ENCODE measurements around the gene MAPKBP1. TPM values are rescaled to one million over a fixed set of nuclear protein-coding genes. Genes with fewer than 3 reads are reported as not detected.
A peak's percentile ranks its signal among the peaks of the same experiment; 100 is the strongest.

Gene MAPKBP1
- total and polyA plus RNA-seq, 9 donors = 7.4 to 14.4 (median 10.3) TPM

DNA sequence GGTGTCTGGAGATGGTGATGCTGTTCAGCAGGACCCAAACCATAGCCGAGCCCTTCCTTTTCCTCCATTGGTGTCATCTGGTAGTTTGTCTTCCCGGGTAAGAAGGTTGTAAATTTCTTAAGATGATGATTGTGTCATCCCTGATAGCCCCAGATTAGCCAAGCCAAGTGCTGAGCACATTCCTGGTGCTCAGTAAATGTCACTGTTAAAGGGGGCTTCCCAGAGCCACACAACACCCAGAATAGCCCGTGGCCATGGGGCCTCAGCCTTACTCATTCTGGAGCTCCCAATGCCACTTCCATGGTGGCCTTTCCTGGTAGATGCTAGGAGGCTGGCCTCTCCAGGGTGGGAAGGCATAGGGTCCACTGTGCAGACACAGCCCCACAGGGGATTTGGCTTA is 59.8 kb downstream of the MAPKBP1 start:
- no peak for DNase-seq
- H3K36me3 ChIP-seq (ENCODE audit: control insufficient read depth, insufficient read depth, low read length) = peaks cover 61% of the 10 kb centered on the region
- no peak overlapping the region for H3K27ac ChIP-seq (ENCODE audit: low read length)
- no peak overlapping the region for H3K4me3 ChIP-seq (ENCODE audit: low read length)
- WGBS (ENCODE audit: insufficient coverage) = no CpG with 5 or more reads among the region's 3 CpGs
- no peaks in the 10 kb centered on the region for H3K9me3 ChIP-seq (replicated peaks; ENCODE audit: control insufficient read depth, low read depth, low read length)
- H3K27me3 ChIP-seq (ENCODE audit: control insufficient read depth, insufficient read depth, low read length) = no peaks in the 10 kb centered on the region
- peaks cover 44% of the 10 kb centered on the region for H3K4me1 ChIP-seq (ENCODE audit: control insufficient read depth, insufficient read depth, low read length)

DNA sequence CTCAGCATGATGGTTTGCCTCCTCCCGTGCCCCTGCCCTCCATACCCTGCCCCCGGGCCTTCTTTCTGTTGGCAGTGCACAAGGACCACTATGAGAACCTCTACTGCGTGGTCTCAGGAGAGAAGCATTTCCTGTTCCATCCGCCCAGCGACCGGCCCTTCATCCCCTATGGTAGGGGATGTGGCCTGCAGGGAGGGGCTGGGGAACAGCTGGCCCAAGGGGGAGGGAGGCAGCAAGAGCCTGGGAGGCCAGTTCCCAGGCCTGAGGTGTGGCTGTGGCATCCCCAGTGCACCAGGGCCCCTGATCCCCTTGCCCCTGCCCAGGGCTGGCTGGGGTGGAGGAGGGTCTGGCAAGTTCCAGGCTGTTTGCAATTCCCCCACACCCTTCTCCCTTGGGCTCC is 61.8 kb downstream of the MAPKBP1 start:
- H3K9me3 ChIP-seq (replicated peaks; ENCODE audit: control insufficient read depth, low read depth, low read length) = no peaks in the 10 kb centered on the region
- H3K27ac ChIP-seq (ENCODE audit: low read length) = no peak overlapping the region
- no peak overlapping the region for H3K4me3 ChIP-seq (ENCODE audit: low read length)
- 71% methylated on average over 1 of the region's 6 CpGs for WGBS (ENCODE audit: insufficient coverage)
- no peaks in the 10 kb centered on the region for H3K27me3 ChIP-seq (ENCODE audit: control insufficient read depth, insufficient read depth, low read length)
- H3K36me3 ChIP-seq (ENCODE audit: control insufficient read depth, insufficient read depth, low read length) = peaks cover 59% of the 10 kb centered on the region
- no peak for DNase-seq
- peaks cover 41% of the 10 kb centered on the region for H3K4me1 ChIP-seq (ENCODE audit: control insufficient read depth, insufficient read depth, low read length)

DNA sequence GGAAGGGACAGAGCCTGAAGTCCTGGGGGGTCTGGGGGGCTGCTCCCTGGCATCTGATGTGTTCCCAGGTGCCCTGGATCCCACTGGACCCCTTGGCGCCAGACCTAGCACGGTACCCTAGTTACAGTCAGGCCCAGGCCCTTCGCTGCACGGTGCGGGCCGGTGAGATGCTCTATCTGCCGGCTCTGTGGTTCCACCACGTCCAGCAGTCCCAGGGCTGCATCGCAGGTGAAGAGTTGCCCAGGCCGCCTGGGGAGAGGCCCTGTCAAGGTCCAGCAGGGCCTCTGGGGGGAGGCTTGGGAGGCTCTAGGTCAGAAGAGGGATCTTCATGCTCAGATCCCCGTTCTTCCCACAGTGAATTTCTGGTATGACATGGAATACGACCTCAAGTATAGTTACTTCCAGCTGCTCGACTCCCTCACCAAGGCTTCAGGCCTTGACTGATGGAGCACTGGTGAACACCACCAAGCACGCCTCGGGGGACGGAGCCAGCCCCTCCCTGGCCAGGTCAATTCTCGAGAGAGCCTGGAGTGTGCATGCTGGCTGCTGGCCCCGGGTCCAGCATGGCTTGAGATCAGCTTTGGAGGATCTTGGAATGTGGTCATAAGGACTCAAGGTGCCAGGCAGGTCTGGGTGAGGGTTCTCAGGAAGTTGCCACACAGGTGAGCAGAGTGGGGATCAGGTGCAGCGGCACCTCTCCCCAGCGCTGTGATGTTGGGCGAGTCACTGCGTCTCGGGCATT is 62.6 kb downstream of the MAPKBP1 start:
- H3K4me3 ChIP-seq (ENCODE audit: low read length) = no peak overlapping the region
- no peaks in the 10 kb centered on the region for H3K27me3 ChIP-seq (ENCODE audit: control insufficient read depth, insufficient read depth, low read length)
- WGBS (ENCODE audit: insufficient coverage) = 95% methylated on average over 22 of the region's 23 CpGs
- no peaks in the 10 kb centered on the region for H3K9me3 ChIP-seq (replicated peaks; ENCODE audit: control insufficient read depth, low read depth, low read length)
- peaks cover 59% of the 10 kb centered on the region for H3K36me3 ChIP-seq (ENCODE audit: control insufficient read depth, insufficient read depth, low read length)
- H3K27ac ChIP-seq (ENCODE audit: low read length) = no peak overlapping the region
- peaks cover 41% of the 10 kb centered on the region for H3K4me1 ChIP-seq (ENCODE audit: control insufficient read depth, insufficient read depth, low read length)
- no peak for DNase-seq

DNA sequence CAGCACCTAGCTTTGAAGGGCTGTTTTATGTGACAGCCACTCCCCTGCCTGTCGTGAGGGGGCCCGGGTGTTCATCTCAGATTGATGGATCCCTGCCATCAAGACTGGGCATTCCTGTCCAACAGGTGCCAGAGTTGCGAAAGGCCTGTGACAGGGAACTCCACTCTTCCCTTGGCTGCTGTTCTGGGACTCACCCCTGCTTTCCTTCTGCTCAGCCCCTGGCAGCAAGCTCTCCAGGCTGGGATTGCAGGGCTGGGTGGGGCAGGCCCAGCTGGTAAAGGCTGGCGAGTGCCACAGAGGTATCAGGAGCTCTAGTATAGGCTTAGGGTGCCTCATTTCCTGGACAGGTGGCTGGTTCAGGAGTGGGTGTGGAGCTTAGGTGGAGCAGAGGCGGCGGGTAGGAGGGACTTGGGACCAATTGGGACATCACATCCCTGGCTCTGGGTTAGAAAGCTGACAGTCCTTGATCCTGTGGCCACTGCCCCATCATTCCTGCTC is 64.2 kb downstream of the MAPKBP1 start, which contains the start of gene PLA2G4B:
Gene PLA2G4B (plus strand): TSS at position 448 of the 498 bp plus-strand sequence. CDS start 67 bp downstream, outside the sequence.
- DNase-seq = peak; percentile 74
- no peak within 1 kb of the TSS for H3K4me3 ChIP-seq (ENCODE audit: low read length)
- peaks cover 59% of the 10 kb centered on the region for H3K36me3 ChIP-seq (ENCODE audit: control insufficient read depth, insufficient read depth, low read length)
- H3K9me3 ChIP-seq (replicated peaks; ENCODE audit: control insufficient read depth, low read depth, low read length) = no peaks in the 10 kb centered on the region
- peak within 1 kb of the TSS; percentile 86 for H3K27ac ChIP-seq (ENCODE audit: low read length)
- no peaks in the 10 kb centered on the region for H3K27me3 ChIP-seq (ENCODE audit: control insufficient read depth, insufficient read depth, low read length)
- 62% methylated on average over 6 of the region's 6 CpGs for WGBS (ENCODE audit: insufficient coverage)
- H3K4me1 ChIP-seq (ENCODE audit: control insufficient read depth, insufficient read depth, low read length) = peaks cover 41% of the 10 kb centered on the region

DNA sequence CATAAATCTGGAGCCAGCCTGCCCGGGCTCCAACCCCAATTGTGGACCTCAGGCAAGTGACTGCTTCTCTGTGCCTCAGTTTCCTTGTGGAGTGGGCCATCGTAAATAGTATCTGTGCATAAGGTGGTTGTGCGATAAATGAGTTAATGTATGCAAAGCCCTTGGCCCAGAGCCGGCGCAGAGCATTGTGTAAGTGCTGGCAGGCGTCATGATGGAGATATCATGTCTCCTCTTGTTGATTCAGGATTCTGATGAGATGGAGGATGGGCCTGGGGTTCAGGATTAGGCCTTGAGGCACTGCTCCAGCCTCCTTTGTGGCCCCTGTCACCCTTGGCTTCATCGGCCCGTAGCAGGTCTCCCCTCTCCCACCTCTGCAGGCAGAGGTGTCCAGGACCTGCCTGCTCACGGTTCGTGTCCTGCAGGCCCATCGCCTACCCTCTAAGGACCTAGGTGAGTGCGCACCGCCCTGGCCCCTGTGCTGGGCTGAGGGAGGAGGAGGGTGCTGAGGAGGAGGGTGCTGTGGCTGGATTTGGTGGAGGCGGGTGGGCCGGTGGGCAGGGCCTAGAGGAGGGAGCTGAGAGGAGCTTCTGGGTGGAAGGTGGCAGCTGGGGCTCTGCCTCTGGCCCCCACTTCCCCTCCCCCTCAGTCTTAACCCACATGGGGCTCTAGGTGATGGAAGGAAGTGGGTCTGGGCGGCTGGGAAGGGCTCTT is 65.7 kb downstream of the MAPKBP1 start:
- no peak overlapping the region for H3K27ac ChIP-seq (ENCODE audit: low read length)
- H3K27me3 ChIP-seq (ENCODE audit: control insufficient read depth, insufficient read depth, low read length) = no peaks in the 10 kb centered on the region
- H3K4me1 ChIP-seq (ENCODE audit: control insufficient read depth, insufficient read depth, low read length) = peaks cover 41% of the 10 kb centered on the region
- H3K36me3 ChIP-seq (ENCODE audit: control insufficient read depth, insufficient read depth, low read length) = peaks cover 67% of the 10 kb centered on the region
- 74% methylated on average over 8 of the region's 16 CpGs for WGBS (ENCODE audit: insufficient coverage)
- no peak for DNase-seq
- H3K9me3 ChIP-seq (replicated peaks; ENCODE audit: control insufficient read depth, low read depth, low read length) = no peaks in the 10 kb centered on the region
- H3K4me3 ChIP-seq (ENCODE audit: low read length) = no peak overlapping the region

DNA sequence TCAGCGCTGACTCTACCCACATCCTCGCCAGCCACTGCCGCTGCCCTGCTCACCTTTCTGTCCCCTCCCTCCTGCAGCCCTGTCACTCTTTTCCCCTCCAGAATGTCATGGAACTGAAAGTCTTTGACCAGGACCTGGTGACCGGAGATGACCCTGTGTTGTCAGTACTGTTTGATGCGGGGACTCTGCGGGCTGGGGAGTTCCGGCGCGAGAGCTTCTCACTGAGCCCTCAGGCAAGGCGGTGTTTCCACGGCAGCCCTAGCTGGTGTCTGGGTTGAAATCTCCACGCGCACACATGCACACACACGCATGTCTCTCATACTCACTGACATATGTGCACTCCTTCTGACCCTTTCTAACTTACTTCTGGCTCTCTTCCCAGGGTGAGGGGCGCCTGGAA is 66.4 kb downstream of the MAPKBP1 start:
- H3K4me1 ChIP-seq (ENCODE audit: control insufficient read depth, insufficient read depth, low read length) = peaks cover 40% of the 10 kb centered on the region
- H3K27ac ChIP-seq (ENCODE audit: low read length) = no peak overlapping the region
- peaks cover 68% of the 10 kb centered on the region for H3K36me3 ChIP-seq (ENCODE audit: control insufficient read depth, insufficient read depth, low read length)
- H3K4me3 ChIP-seq (ENCODE audit: low read length) = no peak overlapping the region
- H3K9me3 ChIP-seq (replicated peaks; ENCODE audit: control insufficient read depth, low read depth, low read length) = no peaks in the 10 kb centered on the region
- WGBS (ENCODE audit: insufficient coverage) = 85% methylated on average over 11 of the region's 15 CpGs
- DNase-seq = no peak
- no peaks in the 10 kb centered on the region for H3K27me3 ChIP-seq (ENCODE audit: control insufficient read depth, insufficient read depth, low read length)

DNA sequence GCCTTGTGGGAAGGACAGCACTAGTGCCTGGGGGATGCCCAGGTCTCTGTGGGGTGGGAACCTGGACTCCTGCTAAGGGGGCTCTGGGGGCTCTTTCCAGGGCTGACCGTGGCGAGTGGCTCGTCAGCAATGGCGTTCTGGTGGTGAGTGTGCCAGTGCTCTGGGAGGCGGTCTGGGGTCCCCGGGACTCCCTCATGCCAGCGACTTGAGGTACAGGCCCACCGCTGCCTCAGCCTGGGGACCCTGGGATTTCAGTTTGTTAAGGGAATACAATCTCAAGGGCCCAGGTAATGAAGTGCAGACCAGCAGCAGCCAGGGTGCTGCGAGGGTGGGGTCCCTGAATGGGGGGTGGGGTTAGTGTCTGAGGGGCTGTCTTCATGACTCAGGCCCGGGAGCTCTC is 66.8 kb downstream of the MAPKBP1 start:
- no peaks in the 10 kb centered on the region for H3K27me3 ChIP-seq (ENCODE audit: control insufficient read depth, insufficient read depth, low read length)
- no peaks in the 10 kb centered on the region for H3K9me3 ChIP-seq (replicated peaks; ENCODE audit: control insufficient read depth, low read depth, low read length)
- H3K4me1 ChIP-seq (ENCODE audit: control insufficient read depth, insufficient read depth, low read length) = peaks cover 36% of the 10 kb centered on the region
- peaks cover 68% of the 10 kb centered on the region for H3K36me3 ChIP-seq (ENCODE audit: control insufficient read depth, insufficient read depth, low read length)
- no peak for DNase-seq
- H3K4me3 ChIP-seq (ENCODE audit: low read length) = no peak overlapping the region
- WGBS (ENCODE audit: insufficient coverage) = 81% methylated on average over 9 of the region's 10 CpGs
- H3K27ac ChIP-seq (ENCODE audit: low read length) = no peak overlapping the region

- Histone ChIP-seq H3K27me3 (ENCODE audit: control insufficient read depth, insufficient read depth, low read length) (no peaks in the 10 kb centered on the region), H3K36me3 (ENCODE audit: control insufficient read depth, insufficient read depth, low read length) (peaks cover 68% of the 10 kb centered on the region), H3K4me3 (ENCODE audit: low read length) (no peak overlapping the region), H3K4me1 (ENCODE audit: control insufficient read depth, insufficient read depth, low read length) (peaks cover 25% of the 10 kb centered on the region), H3K9me3 (replicated peaks; ENCODE audit: control insufficient read depth, low read depth, low read length) (no peaks in the 10 kb centered on the region), H3K27ac (ENCODE audit: low read length) (no peak overlapping the region)
- no peak for DNase-seq
- 56% methylated on average over 9 of the region's 12 CpGs for WGBS (ENCODE audit: insufficient coverage)
Observed at GRCh38 chr15:41842229-41842628, 67.9 kb downstream of the MAPKBP1 start.

GRCh38 chr15:41843571-41843970 is 69.3 kb downstream of the MAPKBP1 start:
- 78% methylated on average over 4 of the region's 10 CpGs for WGBS (ENCODE audit: insufficient coverage)
- DNase-seq = no peak
- H3K36me3 ChIP-seq (ENCODE audit: control insufficient read depth, insufficient read depth, low read length) = peaks cover 80% of the 10 kb centered on the region
- H3K27me3 ChIP-seq (ENCODE audit: control insufficient read depth, insufficient read depth, low read length) = no peaks in the 10 kb centered on the region
- H3K4me1 ChIP-seq (ENCODE audit: control insufficient read depth, insufficient read depth, low read length) = peaks cover 13% of the 10 kb centered on the region
- H3K9me3 ChIP-seq (replicated peaks; ENCODE audit: control insufficient read depth, low read depth, low read length) = no peaks in the 10 kb centered on the region
- no peak overlapping the region for H3K27ac ChIP-seq (ENCODE audit: low read length)
- no peak overlapping the region for H3K4me3 ChIP-seq (ENCODE audit: low read length)

DNA sequence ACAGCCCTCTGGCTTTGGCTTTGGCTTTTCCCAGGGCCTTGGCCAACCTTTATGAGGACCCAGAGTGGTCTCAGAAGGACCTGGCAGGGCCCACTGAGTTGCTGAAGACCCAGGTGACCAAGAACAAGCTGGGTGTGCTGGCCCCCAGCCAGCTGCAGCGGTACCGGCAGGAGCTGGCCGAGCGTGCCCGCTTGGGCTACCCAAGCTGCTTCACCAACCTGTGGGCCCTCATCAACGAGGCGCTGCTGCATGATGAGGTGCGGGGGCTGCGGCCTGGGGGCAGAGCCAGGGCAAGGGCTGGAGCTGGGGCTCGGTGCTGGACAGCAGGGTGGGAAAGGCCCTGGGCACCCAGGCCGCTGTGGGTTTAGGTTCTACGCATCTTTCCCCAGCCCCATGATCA is 70.5 kb downstream of the MAPKBP1 start:
- H3K9me3 ChIP-seq (replicated peaks; ENCODE audit: control insufficient read depth, low read depth, low read length) = no peaks in the 10 kb centered on the region
- peaks cover under 1% of the 10 kb centered on the region for H3K4me1 ChIP-seq (ENCODE audit: control insufficient read depth, insufficient read depth, low read length)
- DNase-seq = no peak
- H3K36me3 ChIP-seq (ENCODE audit: control insufficient read depth, insufficient read depth, low read length) = peaks cover 89% of the 10 kb centered on the region
- no peaks in the 10 kb centered on the region for H3K27me3 ChIP-seq (ENCODE audit: control insufficient read depth, insufficient read depth, low read length)
- H3K27ac ChIP-seq (ENCODE audit: low read length) = no peak overlapping the region
- no peak overlapping the region for H3K4me3 ChIP-seq (ENCODE audit: low read length)
- WGBS (ENCODE audit: insufficient coverage) = 84% methylated on average over 12 of the region's 12 CpGs

All from muscle of leg (tissue), 11 donors.